ENCODE results near the gene VARS2.

The VARS2 gene

GRCh38 chr6:30957716-30958115 lies 43.7 kb downstream of the VARS2 start:
- no peak for ATAC-seq
- no peak for TF ChIP-seq ARNTL (CRISPR knock-in tag; IDR thresholded peaks at IDR 0.05; ENCODE audit: borderline replicate concordance, low read depth)
- TF ChIP-seq ZNF70 (CRISPR knock-in tag; IDR thresholded peaks at IDR 0.05): no peak
- no peak for TF ChIP-seq RARB (CRISPR knock-in tag; IDR thresholded peaks at IDR 0.05)
- TF ChIP-seq ISL1 (CRISPR knock-in tag; IDR thresholded peaks at IDR 0.05): no peak
- no peak for TF ChIP-seq ZNF565 (CRISPR knock-in tag; conservative IDR thresholded peaks at IDR 0.05; ENCODE audit: low read depth)
- no peak for TF ChIP-seq PATZ1 (CRISPR knock-in tag; IDR thresholded peaks at IDR 0.05; ENCODE audit: borderline replicate concordance)
- TF ChIP-seq BACH2 (CRISPR knock-in tag; IDR thresholded peaks at IDR 0.05; ENCODE audit: borderline replicate concordance): no peak
- no peak for TF ChIP-seq TCF4 (CRISPR knock-in tag; IDR thresholded peaks at IDR 0.05; ENCODE audit: borderline replicate concordance)
- TF ChIP-seq, protein P1, sequence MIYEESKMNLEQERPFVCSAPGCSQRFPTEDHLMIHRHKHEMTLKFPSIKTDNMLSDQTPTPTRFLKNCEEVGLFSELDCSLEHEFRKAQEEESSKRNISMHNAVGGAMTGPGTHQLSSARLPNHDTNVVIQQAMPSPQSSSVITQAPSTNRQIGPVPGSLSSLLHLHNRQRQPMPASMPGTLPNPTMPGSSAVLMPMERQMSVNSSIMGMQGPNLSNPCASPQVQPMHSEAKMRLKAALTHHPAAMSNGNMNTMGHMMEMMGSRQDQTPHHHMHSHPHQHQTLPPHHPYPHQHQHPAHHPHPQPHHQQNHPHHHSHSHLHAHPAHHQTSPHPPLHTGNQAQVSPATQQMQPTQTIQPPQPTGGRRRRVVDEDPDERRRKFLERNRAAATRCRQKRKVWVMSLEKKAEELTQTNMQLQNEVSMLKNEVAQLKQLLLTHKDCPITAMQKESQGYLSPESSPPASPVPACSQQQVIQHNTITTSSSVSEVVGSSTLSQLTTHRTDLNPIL (CRISPR knock-in tag; IDR thresholded peaks at IDR 0.05; ENCODE audit: low read depth): no peak
- no peak for TF ChIP-seq GLIS3 (CRISPR knock-in tag; IDR thresholded peaks at IDR 0.05)
- no peak for TF ChIP-seq ZFP3 (CRISPR knock-in tag; IDR thresholded peaks at IDR 0.05)

- TF ChIP-seq CSDC2 (CRISPR knock-in tag; IDR thresholded peaks at IDR 0.05): no peak
Measured at GRCh38 chr6:30960907-30961673, 47.1 kb downstream of the VARS2 start.

DNA sequence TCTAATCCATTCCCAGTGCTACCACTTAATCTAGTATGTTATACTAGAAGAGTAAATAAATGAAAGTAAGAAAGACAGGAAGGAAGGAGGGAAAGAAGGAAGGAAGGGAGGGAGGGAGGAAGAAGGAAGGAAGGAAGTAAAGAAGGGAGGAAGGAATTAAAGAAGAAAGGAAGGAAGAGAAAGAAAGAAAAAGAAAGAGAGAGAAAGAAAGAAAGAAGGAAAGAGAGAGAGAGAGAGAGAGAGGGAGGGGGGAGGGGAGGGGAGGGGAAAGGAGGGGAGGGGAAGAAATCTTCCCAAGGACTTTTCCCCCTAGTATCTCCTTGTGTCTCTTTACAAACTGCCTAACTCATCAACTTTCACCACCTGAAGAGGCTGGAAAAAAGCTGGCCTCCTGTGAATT lies 48.7 kb downstream of the VARS2 start:
- TF ChIP-seq, protein P2, sequence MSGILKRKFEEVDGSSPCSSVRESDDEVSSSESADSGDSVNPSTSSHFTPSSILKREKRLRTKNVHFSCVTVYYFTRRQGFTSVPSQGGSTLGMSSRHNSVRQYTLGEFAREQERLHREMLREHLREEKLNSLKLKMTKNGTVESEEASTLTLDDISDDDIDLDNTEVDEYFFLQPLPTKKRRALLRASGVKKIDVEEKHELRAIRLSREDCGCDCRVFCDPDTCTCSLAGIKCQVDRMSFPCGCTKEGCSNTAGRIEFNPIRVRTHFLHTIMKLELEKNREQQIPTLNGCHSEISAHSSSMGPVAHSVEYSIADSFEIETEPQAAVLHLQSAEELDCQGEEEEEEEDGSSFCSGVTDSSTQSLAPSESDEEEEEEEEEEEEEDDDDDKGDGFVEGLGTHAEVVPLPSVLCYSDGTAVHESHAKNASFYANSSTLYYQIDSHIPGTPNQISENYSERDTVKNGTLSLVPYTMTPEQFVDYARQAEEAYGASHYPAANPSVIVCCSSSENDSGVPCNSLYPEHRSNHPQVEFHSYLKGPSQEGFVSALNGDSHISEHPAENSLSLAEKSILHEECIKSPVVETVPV (CRISPR knock-in tag; IDR thresholded peaks at IDR 0.05): no peak
- TF ChIP-seq ZFP3 (CRISPR knock-in tag; IDR thresholded peaks at IDR 0.05) (no peak), RARB (CRISPR knock-in tag; IDR thresholded peaks at IDR 0.05) (no peak), TCF4 (CRISPR knock-in tag; IDR thresholded peaks at IDR 0.05; ENCODE audit: borderline replicate concordance) (no peak), OSR1 (CRISPR knock-in tag; IDR thresholded peaks at IDR 0.05) (no peak), PPARA (CRISPR knock-in tag; IDR thresholded peaks at IDR 0.05; ENCODE audit: borderline replicate concordance) (no peak), ZC3H10 (CRISPR knock-in tag; IDR thresholded peaks at IDR 0.05) (no peak), ZNF70 (CRISPR knock-in tag; IDR thresholded peaks at IDR 0.05) (no peak), POU6F1 (CRISPR knock-in tag; IDR thresholded peaks at IDR 0.05; ENCODE audit: borderline replicate concordance, low read depth) (no peak), ZNF565 (CRISPR knock-in tag; conservative IDR thresholded peaks at IDR 0.05; ENCODE audit: low read depth) (no peak), ZFP30 (CRISPR knock-in tag; IDR thresholded peaks at IDR 0.05) (no peak), GLIS3 (CRISPR knock-in tag; IDR thresholded peaks at IDR 0.05) (no peak), ZNF8 (CRISPR knock-in tag; IDR thresholded peaks at IDR 0.05) (no peak), SNAI2 (CRISPR knock-in tag; IDR thresholded peaks at IDR 0.05) (no peak), BACH2 (CRISPR knock-in tag; IDR thresholded peaks at IDR 0.05; ENCODE audit: borderline replicate concordance) (no peak), PATZ1 (CRISPR knock-in tag; IDR thresholded peaks at IDR 0.05; ENCODE audit: borderline replicate concordance) (no peak), ISL1 (CRISPR knock-in tag; IDR thresholded peaks at IDR 0.05) (no peak), TOX (CRISPR knock-in tag; IDR thresholded peaks at IDR 0.05; ENCODE audit: borderline replicate concordance) (no peak)
- TF ChIP-seq, protein P3, sequence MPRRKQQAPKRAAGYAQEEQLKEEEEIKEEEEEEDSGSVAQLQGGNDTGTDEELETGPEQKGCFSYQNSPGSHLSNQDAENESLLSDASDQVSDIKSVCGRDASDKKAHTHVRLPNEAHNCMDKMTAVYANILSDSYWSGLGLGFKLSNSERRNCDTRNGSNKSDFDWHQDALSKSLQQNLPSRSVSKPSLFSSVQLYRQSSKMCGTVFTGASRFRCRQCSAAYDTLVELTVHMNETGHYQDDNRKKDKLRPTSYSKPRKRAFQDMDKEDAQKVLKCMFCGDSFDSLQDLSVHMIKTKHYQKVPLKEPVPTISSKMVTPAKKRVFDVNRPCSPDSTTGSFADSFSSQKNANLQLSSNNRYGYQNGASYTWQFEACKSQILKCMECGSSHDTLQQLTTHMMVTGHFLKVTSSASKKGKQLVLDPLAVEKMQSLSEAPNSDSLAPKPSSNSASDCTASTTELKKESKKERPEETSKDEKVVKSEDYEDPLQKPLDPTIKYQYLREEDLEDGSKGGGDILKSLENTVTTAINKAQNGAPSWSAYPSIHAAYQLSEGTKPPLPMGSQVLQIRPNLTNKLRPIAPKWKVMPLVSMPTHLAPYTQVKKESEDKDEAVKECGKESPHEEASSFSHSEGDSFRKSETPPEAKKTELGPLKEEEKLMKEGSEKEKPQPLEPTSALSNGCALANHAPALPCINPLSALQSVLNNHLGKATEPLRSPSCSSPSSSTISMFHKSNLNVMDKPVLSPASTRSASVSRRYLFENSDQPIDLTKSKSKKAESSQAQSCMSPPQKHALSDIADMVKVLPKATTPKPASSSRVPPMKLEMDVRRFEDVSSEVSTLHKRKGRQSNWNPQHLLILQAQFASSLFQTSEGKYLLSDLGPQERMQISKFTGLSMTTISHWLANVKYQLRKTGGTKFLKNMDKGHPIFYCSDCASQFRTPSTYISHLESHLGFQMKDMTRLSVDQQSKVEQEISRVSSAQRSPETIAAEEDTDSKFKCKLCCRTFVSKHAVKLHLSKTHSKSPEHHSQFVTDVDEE (CRISPR knock-in tag; IDR thresholded peaks at IDR 0.05): no peak
- TF ChIP-seq, protein P1 (CRISPR knock-in tag; IDR thresholded peaks at IDR 0.05; ENCODE audit: low read depth): no peak

More at GRCh38 chr6:30960907-30961673, 47.1 kb downstream of the VARS2 start:
- peak; percentile 24; the same call in 1 of the 3 replicates for ATAC-seq

More for the DNA sequence above, 48.7 kb downstream of the VARS2 start:
- no peak for ATAC-seq

Data from SK-N-SH treated with all-trans-retinoic acid at 6 μM for 48 hours (cell line).